Ureter (tissue), 1 donor: ENCODE results near the gene DPPA4. TPM values are rescaled to one million over a fixed set of nuclear protein-coding genes. Genes with fewer than 3 reads are reported as not detected.

Source experiments
- DNase-seq: peaks from one replicate; pipeline ENCODE4 v3.0.0-alpha.2; 2020; ENCODE audit warnings: low spot score
- total RNA-seq: library from RNA; stranded (reverse); gene quantifications from one replicate; pipeline ENCODE4 v1.2.4, GENCODE V29; 2023
- donor health status: DM: yes; HTN: yes; CAD: no.

The DPPA4 gene
- total RNA-seq, 1 donor from 2014 or later, result 0.55 TPM

- no peak for DNase-seq
Measured at GRCh38 chr3:109338322-109338721, 976 bp upstream of the DPPA4 start.

GRCh38 chr3:109336291-109336861 is 970 bp downstream of the DPPA4 start:
- no peak for DNase-seq

GRCh38 chr3:109334572-109334971 is 2.8 kb downstream of the DPPA4 start:
- DNase-seq, result no peak

GRCh38 chr3:109331692-109332091 is 5.7 kb downstream of the DPPA4 start:
- no peak for DNase-seq

- DNase-seq, result no peak
Measured at GRCh38 chr3:109330405-109330804, 6.9 kb downstream of the DPPA4 start.

DNA sequence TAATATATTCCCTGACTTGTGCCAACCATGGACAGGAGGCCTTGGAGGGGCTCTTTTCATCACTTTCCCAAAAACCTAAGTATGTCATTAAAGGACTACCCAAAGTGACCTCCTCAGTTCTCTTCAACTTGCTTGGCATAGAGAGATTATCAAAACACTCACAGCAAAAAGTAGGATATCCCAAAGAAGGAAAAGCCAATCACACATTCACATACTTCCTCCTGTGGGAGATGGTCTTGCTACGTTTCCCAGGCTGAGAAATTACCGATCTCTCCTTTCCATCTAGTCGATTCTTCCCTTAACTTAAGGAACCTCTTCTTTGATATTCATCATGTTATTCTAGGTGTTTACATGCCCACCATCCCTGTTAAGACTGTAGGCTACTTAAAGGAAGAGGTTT is 9.1 kb downstream of the DPPA4 start:
- DNase-seq, result no peak

- no peak for DNase-seq
Measured at GRCh38 chr3:109325657-109326056, 11.7 kb downstream of the DPPA4 start.

DNA sequence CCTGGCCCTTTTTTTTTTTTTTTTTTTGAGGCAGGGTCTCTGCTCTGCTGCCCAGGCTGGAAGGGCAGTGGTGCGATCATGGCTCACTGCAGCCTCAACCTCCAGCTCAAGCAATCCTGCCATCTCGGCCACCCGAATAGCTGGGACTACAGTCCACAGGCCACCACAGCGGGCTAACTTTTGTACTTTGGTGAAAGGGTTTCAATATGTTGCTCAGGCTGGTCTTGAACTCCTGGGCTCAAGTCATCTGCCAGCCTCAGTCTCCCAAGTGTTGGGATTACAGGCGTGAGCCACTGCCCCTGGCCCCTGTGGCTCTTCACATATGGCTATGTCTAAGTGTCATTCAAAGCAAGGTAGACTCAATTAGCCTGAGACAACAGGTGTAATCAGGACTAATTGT is 12.2 kb downstream of the DPPA4 start:
- no peak for DNase-seq

DNA sequence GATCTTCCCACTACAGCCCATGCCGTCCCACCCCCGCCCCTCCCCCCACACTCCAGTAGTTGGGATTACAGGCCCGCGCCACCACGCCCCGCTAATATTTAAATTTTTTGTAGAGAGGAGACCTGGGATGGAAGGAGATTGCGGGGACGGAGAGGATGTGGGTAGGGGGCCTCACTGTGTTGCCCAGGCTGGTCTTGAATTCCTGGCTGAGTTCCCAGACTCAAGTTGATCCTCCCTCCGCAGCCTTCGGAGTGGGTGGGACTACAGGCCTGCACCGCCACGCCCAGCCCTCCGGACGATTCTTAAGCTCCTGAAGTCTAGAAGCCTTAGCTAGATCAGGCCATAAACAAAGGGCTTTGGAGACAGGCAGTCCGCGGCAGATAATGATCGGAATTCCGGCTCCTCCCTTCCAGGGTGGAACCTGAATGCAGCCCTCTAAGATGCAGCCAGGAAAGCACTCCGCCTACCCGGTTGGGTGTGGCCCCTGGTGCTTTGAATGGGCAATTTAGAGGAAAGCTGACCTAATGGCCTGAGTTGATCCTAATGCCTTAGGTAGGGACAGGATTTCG is 21.1 kb downstream of the DPPA4 start, which contains the start of gene DPPA2:
TSS of gene DPPA2 (minus strand) at position 356 of the 569 bp plus-strand sequence. CDS start 1,975 bp downstream, outside the sequence.
- DNase-seq, result no peak

- no peak for DNase-seq
Measured at GRCh38 chr3:109313061-109313460, 24.3 kb downstream of the DPPA4 start.

GRCh38 chr3:109297496-109297895 is 39.9 kb downstream of the DPPA4 start:
- DNase-seq, result no peak

GRCh38 chr3:109284071-109284470 is 53.3 kb downstream of the DPPA4 start:
- DNase-seq, result no peak

DNA sequence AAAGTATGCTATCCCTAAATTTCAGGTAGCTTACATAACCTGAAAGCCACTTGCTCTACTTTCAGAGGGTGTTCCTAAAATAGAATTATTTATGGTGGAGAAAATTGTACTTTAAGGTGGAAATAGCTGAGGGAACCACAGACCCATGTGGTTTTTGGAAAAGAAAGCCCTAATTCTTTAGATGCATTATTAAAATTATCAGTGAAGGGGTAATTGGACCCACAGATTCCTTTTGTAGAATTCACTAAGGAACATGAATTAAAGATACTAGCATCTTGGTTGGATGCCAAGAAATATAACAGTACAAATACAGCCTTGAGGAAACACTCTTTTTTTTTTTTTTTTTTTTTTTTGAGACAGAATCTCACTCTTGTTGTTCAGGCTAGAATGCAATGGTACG is 58.8 kb downstream of the DPPA4 start:
- DNase-seq, result no peak

GRCh38 chr3:109278141-109278540 is 59.2 kb downstream of the DPPA4 start:
- no peak for DNase-seq

Other genes with a start within 250 kb of the DPPA4 start
- not detected for gene MORC1, start 219.4 kb downstream of the DPPA4 start, total RNA-seq
- not detected for gene C3orf85, start 200.8 kb downstream of the DPPA4 start, total RNA-seq
- gene DPPA2, start 21.0 kb downstream of the DPPA4 start, total RNA-seq, result not detected